ENCODE results near the gene GPATCH2. TPM values are rescaled to one million over a fixed set of nuclear protein-coding genes. Genes with fewer than 3 reads are reported as not detected.

Gene GPATCH2
- total RNA-seq (2014; rRNA removed; shearing (Covaris generic)), result 14.2 and 17.0 TPM in 2 replicates

DNA sequence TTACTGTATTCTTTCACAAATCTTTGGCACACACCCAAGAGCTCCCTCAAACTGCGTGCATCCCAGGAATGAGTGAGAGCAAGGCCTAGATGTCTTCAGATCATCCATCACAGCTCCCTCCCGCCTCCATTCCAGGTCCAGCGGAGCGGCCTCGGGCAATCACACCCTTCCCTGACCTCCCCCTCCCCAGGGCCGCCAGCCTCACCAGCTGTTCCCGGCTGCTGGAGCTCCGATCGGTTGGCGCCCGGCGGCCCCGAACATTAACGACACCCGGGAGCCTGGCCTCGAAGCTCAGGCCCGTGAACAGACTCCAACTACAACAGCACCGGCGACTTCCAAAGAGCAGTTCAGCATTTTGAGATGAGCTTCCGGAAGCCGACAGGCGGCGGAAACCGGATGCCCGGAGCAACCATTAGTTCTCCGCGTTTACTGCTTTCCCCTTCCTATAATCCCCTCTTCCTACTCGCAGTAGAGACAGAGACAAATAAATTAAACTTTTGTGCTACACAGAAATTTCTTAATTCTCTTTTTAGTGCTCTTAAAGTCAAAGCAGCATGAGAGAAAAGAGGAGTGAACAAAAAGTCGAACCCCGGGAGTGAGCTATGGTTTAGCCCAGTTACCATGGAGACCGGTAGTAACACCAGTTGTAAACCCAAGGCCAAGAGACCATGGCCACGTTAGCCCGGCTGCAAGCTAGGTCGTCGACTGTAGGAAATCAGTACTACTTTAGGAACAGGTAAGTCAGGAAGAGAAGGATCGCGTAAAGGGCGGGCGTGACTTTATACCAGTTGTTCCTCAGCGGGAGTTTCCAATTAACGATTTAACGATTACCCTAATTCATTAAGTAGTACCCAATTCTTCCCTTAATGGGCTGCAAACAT is at the start of gene GPATCH2, which contains the start of gene SPATA17:
Gene GPATCH2 (minus strand): TSS at position 380 of the 881 bp plus-strand sequence. CDS start 119 bp downstream, at position 261.
Gene SPATA17 (plus strand): TSS at position 634 of the 881 bp plus-strand sequence. CDS start 35 bp downstream, at position 669.
- DNase-seq (ENCODE audit: low read depth), result peak; percentile 87

- DNase-seq (ENCODE audit: low read depth), result no peak
Observed at GRCh38 chr1:217674028-217674729, 43.3 kb upstream of the GPATCH2 start.

DNA sequence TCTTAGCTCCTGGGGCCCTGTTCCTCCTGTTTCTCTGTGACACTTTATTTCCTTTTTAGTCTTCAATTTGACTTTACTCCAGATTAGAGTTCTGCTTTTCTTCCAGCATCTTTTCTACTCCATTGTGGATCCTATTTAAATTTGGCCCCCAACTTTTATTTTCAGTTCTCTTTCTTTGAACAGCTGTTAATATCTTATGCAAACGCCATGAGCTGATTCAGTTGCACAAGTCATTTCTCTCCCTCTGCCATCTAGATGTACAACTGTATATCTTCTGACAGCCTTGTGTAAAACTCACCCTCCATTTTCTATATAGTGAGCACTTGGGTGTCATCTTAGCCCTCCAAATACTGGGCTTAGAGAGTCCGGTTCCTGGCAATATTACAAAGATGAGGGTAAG is 42.5 kb upstream of the GPATCH2 start:
- no peak for DNase-seq (ENCODE audit: low read depth)

DNA sequence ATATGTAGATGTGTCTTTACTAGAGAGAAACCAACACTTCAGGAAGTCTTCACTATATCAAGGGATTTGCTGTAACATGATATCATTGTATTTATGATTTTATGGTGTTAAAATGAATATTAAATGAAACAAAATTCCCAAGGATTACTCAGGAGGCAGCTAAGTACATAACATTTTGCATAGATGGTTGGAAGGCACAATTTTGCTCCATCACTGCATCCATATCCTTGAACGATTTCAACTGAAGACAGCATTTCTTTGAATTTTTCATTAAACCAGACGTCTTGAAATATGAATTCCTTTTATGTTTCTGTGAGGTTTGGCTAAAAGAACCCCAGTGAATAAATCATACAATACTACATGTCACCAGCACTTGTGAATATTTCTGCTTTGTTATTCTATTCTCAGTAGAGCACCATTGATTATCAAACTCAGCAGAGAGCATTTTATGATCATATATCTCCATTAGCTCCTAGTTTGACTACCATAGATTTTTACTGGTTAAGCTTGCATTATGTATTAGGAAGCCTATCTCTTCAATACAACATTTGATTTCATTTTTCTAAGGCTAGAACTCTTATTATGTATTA is 37.6 kb upstream of the GPATCH2 start:
- DNase-seq (ENCODE audit: low read depth), result no peak

- no peak for DNase-seq (ENCODE audit: low read depth)
Observed at GRCh38 chr1:217661407-217661806, 30.5 kb upstream of the GPATCH2 start.

DNA sequence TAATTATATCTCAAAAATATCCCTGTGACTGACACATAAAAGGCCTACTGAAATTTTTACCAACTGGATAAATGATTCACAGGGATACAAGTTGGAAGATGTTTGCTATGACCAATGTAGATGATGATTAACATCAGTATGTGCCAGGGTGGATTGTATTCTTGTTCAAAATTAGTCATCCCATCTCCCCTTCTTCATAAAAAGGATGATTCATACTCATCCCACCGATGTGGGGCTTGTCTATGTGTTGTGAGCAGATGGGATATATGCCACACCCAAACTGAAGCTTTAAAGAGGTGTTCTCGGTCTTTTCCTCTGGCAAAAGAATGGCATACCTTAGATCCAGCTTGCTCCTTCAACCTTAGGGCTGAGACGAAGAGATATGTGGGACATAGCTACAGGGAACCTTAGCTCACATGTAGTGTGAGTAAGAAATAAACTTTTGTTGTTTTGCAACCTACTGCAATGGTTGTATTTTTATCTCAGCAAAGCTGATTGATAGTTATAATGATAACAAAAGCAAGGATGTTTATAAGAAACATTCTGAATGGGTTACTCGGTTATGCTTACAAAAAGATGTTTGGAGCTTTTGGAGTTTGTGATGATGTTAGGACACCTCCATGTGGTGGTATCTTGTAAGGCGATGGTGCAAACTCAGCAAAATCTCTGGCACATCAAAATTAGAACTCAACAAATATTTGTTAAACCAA is 29.6 kb upstream of the GPATCH2 start:
- peak; percentile 80 for DNase-seq (ENCODE audit: low read depth)

- no peak for DNase-seq (ENCODE audit: low read depth)
Observed at GRCh38 chr1:217650674-217651073, 19.8 kb upstream of the GPATCH2 start.

DNA sequence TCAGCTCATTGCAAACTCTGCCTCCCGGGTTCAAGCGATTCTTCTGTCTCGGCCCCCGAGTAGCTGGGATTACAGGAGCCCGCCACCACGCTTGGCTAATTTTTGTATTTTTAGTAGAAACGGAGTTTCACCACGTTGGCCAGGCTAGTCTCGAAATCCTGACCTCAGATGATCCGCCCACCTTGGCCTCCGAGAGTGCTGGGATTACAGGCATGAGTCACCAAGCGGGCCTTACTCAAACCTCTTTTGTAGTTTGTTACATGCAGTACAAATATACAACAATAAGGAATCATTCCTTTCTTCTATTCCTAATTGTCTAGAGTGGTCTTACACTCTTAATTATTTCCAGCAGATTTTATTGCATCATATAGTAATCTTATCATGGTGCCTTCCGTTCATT is 16.9 kb upstream of the GPATCH2 start:
- peak; percentile 18 for DNase-seq (ENCODE audit: low read depth)

GRCh38 chr1:217642455-217642854 is 11.6 kb upstream of the GPATCH2 start:
- no peak for DNase-seq (ENCODE audit: low read depth)

- DNase-seq (ENCODE audit: low read depth), result no peak
Observed at GRCh38 chr1:217627431-217627830, 3.5 kb downstream of the GPATCH2 start.

DNA sequence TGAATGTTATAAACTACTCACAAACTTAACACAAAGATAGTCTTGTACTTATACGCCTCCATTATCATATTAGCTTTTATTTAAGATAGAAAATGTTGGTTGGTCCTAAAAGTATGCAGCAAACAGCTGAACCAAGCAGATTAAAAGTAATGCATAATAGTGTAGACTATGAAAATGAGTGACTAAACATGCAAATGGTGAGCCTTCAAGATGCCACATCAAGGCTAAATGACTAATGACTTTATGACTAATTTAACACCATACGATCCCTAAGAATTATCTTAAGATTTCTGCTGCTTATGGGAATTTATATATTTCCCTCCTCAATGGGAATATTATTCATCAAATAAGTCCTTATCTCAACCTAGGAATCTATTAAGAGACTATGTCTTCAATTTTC is 4.6 kb downstream of the GPATCH2 start:
- no peak for DNase-seq (ENCODE audit: low read depth)

GRCh38 chr1:217622042-217622441 is 8.8 kb downstream of the GPATCH2 start:
- DNase-seq (ENCODE audit: low read depth), result no peak

DNA sequence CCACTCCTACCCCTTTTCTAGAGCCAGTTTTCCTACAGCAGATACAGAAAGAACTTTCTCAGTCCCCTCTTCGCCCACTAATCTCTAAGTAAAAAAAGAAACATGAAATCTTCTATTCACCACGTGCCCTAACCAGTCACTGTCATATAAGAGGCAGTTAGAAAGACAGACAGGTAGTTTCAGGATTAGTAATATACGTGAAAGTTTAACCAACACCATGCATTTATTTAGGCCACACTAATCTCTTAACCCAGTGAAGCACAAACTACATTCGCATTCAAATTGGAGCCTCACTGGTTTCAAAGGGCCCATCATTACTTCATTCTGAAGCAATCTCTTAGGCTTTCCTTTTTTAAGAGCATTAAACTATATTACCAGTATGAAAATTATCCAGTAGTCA is 10.1 kb downstream of the GPATCH2 start:
- no peak for DNase-seq (ENCODE audit: low read depth)

DNA sequence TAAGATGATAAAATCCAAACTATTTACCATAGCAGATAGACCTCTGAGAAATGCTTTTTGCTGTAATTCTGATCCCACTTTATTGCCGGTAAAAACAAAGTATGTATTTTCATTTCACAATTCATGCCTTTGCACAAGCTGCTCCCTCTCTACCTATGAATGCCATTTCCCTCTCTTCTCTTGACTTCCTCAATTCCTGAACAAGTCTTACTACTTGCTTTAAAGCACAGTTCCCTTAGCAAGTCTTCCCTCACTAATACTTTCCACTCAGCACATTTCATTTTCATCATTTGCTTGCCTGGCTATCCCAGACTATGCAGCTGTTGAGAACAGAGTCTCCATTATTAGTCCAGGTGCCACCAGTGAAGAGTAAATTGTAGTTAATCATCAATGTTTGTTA is 13.8 kb downstream of the GPATCH2 start:
- no peak for DNase-seq (ENCODE audit: low read depth)

DNA sequence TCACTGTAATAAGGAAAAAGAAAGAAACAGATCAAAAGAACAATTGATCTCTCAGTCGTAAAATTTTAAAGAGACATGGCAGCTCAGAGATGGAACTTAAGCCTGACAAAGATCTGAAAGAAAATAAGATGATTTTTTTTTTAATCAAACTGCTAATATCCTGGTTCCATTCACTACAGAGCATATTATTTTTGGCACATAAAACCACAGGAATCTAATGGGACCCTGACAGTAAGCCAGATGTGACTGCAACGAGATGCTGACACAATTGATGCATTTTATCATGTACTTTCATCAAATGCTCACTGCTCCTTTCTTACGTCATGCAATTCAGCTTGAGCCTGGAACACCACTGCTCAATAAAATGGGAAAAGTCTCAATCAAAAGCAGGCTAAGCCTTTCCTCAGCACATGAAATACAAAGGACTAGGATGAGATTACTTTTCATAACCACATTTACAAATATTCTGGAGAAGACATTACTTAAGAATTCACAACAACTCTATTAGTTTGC is 16.6 kb downstream of the GPATCH2 start:
- no peak for DNase-seq (ENCODE audit: low read depth)

- no peak for DNase-seq (ENCODE audit: low read depth)
Observed at GRCh38 chr1:217605390-217605789, 25.5 kb downstream of the GPATCH2 start.

DNA sequence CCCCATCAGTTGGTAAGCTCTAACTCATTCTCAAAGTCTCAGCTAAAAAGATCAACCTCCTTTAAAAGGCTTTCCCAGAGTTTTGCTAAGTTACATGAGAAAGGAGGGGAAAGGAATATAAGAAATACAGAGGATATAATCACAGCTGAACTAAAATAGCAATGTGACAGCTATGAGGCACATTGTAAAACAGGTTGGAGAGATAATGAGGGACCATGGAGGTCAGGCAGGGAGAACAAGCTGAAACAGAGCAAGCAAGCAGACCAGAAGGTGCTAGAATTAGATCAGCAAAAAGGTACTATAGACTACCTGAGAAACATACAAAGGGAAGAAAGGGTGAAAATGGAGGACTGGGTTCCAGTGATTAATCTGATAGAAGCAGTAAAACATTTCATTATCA is 28.5 kb downstream of the GPATCH2 start:
- no peak for DNase-seq (ENCODE audit: low read depth)

DNA sequence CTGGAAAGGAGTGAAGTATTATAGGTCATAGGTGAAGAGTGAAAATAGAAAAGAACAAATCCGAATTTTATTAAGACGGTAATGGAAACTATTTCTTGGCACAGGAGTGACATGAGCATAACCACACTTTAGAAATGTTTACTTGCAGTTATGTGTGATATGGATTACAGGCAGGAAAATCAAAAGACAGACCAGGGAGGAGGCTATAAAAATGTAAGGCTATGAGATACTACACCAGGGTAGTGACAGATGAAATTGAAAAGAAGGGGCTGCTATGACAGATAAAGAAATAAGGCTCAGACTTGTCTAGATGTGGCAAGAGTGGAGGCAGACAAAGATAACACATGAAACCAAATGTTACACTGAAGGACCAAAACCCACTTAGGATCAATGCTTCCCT is 31.7 kb downstream of the GPATCH2 start:
- no peak for DNase-seq (ENCODE audit: low read depth)

GRCh38 chr1:217590598-217590997 is 40.3 kb downstream of the GPATCH2 start:
- no peak for DNase-seq (ENCODE audit: low read depth)

GRCh38 chr1:217586586-217586985 is 44.3 kb downstream of the GPATCH2 start:
- DNase-seq (ENCODE audit: low read depth), result no peak

- DNase-seq (ENCODE audit: low read depth), result no peak
Observed at GRCh38 chr1:217585577-217585976, 45.3 kb downstream of the GPATCH2 start.
